KMS-11 (cell line): ENCODE measurements around the gene ASB2.

Experiments
- H2AFZ ChIP-seq: fragments of 200-600 bp; sonication (generic); 2 replicates; pipeline ENCODE4 v1.6.1; 2016; ENCODE audit warnings: antibody characterized with exemption, mixed run types, low read depth
- H3K27ac ChIP-seq: fragments of 200-600 bp; sonication (generic); 2 replicates; pipeline ENCODE4 v1.6.1; 2016; ENCODE audit warnings: mild to moderate bottlenecking, mixed run types
- H3K27me3 ChIP-seq: fragments of 200-600 bp; sonication (generic); 2 replicates; pipeline ENCODE4 v1.6.1; 2017; ENCODE audit warnings: mild to moderate bottlenecking, low read depth, mixed run types, moderate library complexity; ENCODE audit not compliant: insufficient read depth
- H3K36me3 ChIP-seq: fragments of 200-600 bp; sonication (generic); 2 replicates; pipeline ENCODE4 v1.6.1; 2017; ENCODE audit warnings: mild to moderate bottlenecking, mixed run types; ENCODE audit not compliant: insufficient read depth
- H3K4me1 ChIP-seq: fragments of 200-600 bp; sonication (generic); 2 replicates; pipeline ENCODE4 v1.6.1; 2016; ENCODE audit warnings: mild to moderate bottlenecking, low read depth, mixed run types; ENCODE audit not compliant: poor library complexity, severe bottlenecking
- H3K4me2 ChIP-seq: fragments of 200-600 bp; sonication (generic); 2 replicates; pipeline ENCODE4 v1.7.0; 2016; ENCODE audit warnings: mild to moderate bottlenecking, mixed run types
- H3K4me3 ChIP-seq: fragments of 200-600 bp; sonication (generic); IDR thresholded peaks from 2 replicates; pipeline ENCODE4 v1.6.1; 2017; ENCODE audit warnings: low read depth, low read length, mixed read lengths; ENCODE audit not compliant: insufficient read depth
- H3K79me2 ChIP-seq: fragments of 200-600 bp; sonication (generic); 2 replicates; pipeline ENCODE4 v1.6.1; 2016; ENCODE audit warnings: low read depth, mixed run types; ENCODE audit not compliant: insufficient read depth
- H3K9ac ChIP-seq: fragments of 200-600 bp; sonication (generic); 2 replicates; pipeline ENCODE4 v1.6.1; 2016; ENCODE audit warnings: mild to moderate bottlenecking, mixed run types
- H4K20me1 ChIP-seq: fragments of 200-600 bp; sonication (generic); 2 replicates; pipeline ENCODE4 v1.6.1; 2016; ENCODE audit warnings: mild to moderate bottlenecking, mixed run types; ENCODE audit not compliant: insufficient read depth
- TF ChIP-seq, protein P1 (sequence below): fragments of 200-600 bp; sonication (generic); conservative IDR thresholded peaks from 2 replicates; pipeline ENCODE4 v1.6.1; 2017; ENCODE audit warnings: low read depth, mild to moderate bottlenecking, antibody characterized with exemption, low read length, moderate library complexity, mixed read lengths

Gene ASB2

DNA sequence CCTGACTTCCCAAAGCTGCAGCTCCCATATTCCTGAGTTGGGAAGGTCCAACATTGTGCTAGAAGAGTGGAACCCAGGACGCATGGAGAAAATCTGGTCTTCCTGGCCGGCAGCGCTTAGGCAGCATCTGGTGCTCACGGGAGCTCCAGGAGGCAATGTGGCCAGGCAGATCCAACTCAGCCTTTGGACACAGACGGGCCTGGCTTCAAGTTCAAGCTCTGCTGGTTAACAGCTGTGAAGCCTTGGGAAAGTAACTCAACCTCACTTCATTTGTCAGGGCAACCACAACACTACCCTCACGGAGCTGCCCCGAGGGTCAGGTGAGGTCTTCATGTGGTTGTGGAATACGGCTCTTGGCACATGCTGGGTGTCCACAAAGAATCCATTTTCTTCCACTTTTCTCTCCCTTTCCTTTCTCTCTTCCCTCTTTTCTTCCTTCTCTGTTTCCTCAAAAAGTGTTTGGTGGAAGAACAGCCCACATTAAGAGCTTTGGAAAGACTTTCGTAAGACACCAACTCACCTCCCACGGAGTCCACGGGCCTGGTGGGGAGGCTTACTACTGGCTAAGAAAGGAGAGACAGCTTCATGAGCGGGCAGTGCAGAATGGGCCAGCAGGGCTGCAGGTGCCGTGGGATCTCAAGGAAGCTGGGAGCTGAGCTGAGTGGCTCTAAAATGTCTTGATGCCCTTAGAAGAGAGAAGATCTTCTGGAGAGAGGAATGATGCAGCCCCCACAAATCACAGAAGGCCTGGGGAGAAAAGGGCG, 51.6 kb downstream of the ASB2 start:
- H3K79me2 ChIP-seq: no peaks in the 10 kb centered on the region
- H2AFZ ChIP-seq: no peak overlapping the region
- H3K9ac ChIP-seq: no peak overlapping the region
- no peaks in the 10 kb centered on the region for H3K36me3 ChIP-seq
- H4K20me1 ChIP-seq: no peaks in the 10 kb centered on the region
- TF ChIP-seq, protein P1, sequence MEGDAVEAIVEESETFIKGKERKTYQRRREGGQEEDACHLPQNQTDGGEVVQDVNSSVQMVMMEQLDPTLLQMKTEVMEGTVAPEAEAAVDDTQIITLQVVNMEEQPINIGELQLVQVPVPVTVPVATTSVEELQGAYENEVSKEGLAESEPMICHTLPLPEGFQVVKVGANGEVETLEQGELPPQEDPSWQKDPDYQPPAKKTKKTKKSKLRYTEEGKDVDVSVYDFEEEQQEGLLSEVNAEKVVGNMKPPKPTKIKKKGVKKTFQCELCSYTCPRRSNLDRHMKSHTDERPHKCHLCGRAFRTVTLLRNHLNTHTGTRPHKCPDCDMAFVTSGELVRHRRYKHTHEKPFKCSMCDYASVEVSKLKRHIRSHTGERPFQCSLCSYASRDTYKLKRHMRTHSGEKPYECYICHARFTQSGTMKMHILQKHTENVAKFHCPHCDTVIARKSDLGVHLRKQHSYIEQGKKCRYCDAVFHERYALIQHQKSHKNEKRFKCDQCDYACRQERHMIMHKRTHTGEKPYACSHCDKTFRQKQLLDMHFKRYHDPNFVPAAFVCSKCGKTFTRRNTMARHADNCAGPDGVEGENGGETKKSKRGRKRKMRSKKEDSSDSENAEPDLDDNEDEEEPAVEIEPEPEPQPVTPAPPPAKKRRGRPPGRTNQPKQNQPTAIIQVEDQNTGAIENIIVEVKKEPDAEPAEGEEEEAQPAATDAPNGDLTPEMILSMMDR: no peak
- H3K27ac ChIP-seq: no peak overlapping the region
- no peaks in the 10 kb centered on the region for H3K27me3 ChIP-seq
- H3K4me3 ChIP-seq: no peak overlapping the region
- H3K4me2 ChIP-seq: no peak overlapping the region
- H3K4me1 ChIP-seq: no peaks in the 10 kb centered on the region

DNA sequence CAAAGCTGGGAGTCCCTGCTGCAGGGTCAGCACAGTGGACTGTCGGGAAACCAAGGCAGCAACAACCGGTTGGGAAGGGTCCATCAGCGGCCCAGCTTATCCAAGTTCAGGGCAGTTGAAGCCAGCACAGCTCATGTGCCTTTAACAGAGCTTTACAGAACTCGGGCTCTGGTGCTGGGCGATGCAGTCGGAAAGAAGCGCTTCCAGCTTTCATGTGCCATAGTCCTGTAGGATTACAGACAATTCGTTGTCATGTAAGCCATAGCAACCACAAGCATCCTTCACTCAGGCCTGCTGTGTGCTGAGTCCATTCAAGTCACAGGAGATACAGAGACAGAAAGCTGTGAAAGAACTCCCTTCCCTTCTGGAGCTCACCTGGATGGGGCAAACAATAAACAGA, 52.7 kb downstream of the ASB2 start:
- Histone ChIP-seq H2AFZ (no peak overlapping the region), H3K36me3 (no peaks in the 10 kb centered on the region), H4K20me1 (no peaks in the 10 kb centered on the region), H3K27me3 (no peaks in the 10 kb centered on the region), H3K4me3 (no peak overlapping the region), H3K79me2 (no peaks in the 10 kb centered on the region), H3K4me2 (no peak overlapping the region), H3K9ac (no peak overlapping the region), H3K4me1 (no peaks in the 10 kb centered on the region), H3K27ac (no peak overlapping the region)
- TF ChIP-seq, protein P1: no peak

DNA sequence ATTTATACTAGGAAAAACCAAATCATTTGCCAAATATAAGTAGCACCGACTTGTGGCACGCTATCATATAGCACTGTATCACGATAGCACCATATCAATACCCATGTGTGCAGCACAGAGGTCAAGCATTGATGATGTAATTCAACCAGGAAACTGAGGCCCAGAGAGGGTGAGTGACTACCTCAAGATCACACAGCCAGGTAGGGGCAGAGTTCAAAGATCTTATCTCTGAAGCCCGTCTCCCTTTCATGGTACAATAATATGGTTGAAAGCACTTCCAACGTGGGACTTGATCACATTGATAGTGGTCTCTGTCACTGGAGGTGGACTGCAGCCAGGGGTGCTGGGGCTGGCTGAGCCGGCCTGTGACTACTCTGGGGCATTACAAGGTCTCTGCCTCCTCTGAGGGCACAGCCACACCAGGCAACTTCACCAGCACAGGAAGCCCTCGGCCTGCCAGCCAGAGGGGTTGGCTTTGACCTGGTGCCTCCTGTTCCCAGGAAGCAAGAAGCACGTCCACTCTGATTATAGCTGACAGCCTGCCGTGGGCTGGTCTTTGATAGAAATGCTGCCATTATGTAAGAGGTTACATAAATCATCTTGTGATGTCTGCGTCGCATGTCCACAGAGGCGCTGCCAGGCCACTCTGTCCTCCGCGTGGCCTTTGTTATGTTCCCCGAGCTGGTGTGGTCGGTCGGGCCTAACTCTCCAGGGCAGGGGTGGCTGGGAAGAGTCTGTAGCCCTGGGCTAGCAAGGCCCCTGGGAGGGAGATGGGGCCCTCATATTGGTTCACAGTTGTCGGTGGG, 55.2 kb downstream of the ASB2 start:
- H3K4me1 ChIP-seq: no peaks in the 10 kb centered on the region
- no peaks in the 10 kb centered on the region for H4K20me1 ChIP-seq
- no peak overlapping the region for H3K27ac ChIP-seq
- no peak overlapping the region for H3K4me3 ChIP-seq
- no peak overlapping the region for H3K9ac ChIP-seq
- no peaks in the 10 kb centered on the region for H3K27me3 ChIP-seq
- H3K79me2 ChIP-seq: no peaks in the 10 kb centered on the region
- TF ChIP-seq, protein P1: no peak
- H2AFZ ChIP-seq: no peak overlapping the region
- no peak overlapping the region for H3K4me2 ChIP-seq
- H3K36me3 ChIP-seq: no peaks in the 10 kb centered on the region

DNA sequence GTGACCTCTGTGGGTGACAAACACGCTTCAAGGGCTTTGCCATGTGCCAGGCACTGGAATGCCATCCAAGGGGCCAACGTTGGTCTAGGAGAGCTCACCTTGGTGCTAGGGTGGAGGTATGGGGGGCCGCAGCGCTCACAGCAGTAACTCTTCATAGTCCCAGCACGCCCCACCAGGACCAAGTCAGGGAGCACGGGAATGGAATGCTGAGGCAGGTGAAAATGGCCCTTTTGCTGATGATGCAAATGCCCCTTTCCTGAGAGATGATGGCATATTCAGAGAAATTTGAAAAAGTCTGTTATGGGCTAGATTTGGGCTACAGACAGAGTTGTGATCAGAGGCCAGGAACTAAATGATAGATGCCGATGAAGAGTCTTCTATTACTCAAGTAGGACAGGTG, 59.2 kb downstream of the ASB2 start:
- Histone ChIP-seq H3K27me3 (no peaks in the 10 kb centered on the region), H3K79me2 (no peaks in the 10 kb centered on the region), H3K27ac (no peak overlapping the region), H4K20me1 (no peaks in the 10 kb centered on the region), H3K9ac (no peak overlapping the region), H3K36me3 (no peaks in the 10 kb centered on the region), H3K4me1 (no peaks in the 10 kb centered on the region), H3K4me2 (no peak overlapping the region), H3K4me3 (no peak overlapping the region), H2AFZ (no peak overlapping the region)
- TF ChIP-seq, protein P1: no peak
